NCI-H2107 (cell line): ENCODE data around the gene ARHGEF1.
"Not testable (repeated sequence)": the region's sequence is repeated elsewhere in the genome, so short reads cannot be mapped to it uniquely, and the experiment has no call there.

ENCODE experiments used
- DNase-seq: peaks from one replicate; lab custom pipeline; 2025; lab: John Stamatoyannopoulos, UW

Gene ARHGEF1

DNA sequence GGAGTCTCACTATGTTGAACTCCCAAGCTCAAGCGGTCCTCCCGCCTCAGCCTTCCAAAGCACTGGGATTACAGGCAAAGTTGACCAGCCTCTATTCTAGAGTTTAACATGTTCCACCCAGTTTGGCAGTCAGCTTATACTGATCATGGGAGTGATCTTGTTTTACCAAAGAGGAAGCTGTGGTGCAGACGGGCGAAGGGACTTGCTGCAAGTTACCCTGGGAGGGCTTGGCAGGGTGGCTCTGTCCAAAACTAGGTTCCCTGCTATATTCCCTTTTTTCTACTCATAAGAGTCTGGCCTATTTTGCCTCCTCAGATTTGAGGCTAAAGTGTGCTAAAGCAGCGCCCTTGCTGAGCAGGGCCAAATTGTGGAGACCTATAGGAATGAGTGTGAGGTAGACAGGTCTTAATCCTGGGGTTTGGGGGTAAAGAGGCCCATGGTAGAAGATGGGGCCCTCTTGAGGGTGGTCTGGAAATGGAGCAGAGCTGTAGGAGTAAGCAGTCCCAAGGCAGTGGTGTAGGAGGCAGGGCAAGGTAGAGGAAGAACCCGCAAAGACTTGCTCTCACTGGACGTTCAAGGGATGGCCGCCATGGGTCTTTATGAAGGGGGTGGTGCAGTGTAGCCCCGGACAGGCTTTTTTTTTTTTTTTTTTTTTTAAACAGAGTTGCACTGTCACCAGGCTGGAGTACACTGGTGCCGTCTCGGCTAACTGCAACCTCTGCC lies 19.6 kb upstream of the ARHGEF1 start:
- no peak for DNase-seq

GRCh38 chr19:41864374-41864773 lies 18.6 kb upstream of the ARHGEF1 start:
- no peak for DNase-seq

- DNase-seq: no peak
Observed at GRCh38 chr19:41866284-41866683, 16.7 kb upstream of the ARHGEF1 start.

DNA sequence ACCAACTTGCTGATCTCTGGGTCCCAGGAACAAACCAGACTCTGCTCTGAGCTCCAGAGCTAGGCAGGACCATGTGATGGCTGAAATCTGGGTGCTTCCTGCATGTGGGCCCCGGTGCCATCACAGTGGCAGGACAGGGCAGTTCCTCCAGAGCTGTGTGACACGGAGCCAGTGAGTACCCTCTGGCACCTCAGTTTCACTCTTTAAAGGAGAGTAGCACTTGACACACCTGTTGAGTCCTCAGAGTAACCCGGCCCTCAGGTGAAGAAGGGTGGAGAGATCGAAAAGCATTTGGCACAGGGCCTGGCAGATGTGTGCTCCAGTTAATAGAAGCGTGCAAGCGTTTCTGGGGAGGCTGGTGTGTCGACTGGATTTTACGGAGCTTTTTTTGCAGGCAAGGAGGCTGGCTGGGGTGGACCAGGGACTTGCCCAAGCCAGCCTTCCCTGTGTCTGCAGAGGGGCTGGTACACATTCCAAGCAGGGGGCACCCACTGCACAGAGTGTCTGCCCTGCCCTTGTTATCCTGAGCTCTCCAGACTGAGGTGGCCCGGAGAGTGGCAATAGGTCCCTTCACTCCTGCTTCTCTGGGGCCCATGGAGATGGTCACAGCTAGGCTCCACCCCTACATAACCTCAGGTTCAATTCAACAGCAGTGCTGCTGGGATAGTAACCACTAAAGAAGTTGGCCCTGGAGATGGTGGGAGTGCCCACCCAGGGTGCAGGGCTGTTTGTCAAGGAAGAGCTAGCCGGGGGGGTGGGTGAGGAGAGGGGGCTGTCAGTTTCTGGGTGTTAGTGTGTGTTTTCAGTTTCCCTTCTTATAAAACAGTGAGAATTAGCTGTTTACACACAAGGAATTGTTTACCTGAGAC lies 14.6 kb upstream of the ARHGEF1 start:
- DNase-seq: peak; percentile 74

GRCh38 chr19:41868989-41869300 lies 14.0 kb upstream of the ARHGEF1 start:
- no peak for DNase-seq

DNA sequence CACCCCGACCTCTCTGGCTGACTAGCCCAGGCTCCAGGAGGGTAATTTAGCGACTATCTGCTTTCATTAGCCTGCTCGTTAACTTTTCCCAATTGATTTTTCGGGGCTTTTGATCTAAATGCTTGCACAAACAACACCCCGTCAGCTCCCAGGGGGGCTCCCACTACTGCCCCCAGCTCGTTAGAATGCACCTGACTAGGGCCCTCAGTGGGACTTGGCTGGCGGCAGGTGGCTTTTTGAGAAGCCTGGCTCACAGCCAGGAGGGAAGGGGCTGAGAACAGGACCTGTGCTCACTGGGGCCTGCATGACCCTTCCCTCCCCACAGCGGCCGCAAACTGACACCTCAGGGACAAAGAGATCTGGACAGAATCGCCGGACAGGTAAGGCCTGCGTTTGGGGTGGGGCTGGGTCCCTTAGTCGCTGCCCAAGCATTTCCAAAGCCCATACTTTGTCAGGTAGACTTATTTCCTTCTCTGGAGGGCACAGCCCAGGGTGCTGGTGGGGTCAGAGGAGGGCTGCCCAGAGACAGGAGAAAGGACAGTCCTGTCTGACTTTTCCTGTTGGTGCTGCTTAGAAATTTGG lies 13.5 kb upstream of the ARHGEF1 start:
- no peak for DNase-seq

- no peak for DNase-seq
Observed at GRCh38 chr19:41870401-41870873, 12.5 kb upstream of the ARHGEF1 start.

GRCh38 chr19:41871573-41872383 lies 11.2 kb upstream of the ARHGEF1 start:
- DNase-seq: no peak

DNA sequence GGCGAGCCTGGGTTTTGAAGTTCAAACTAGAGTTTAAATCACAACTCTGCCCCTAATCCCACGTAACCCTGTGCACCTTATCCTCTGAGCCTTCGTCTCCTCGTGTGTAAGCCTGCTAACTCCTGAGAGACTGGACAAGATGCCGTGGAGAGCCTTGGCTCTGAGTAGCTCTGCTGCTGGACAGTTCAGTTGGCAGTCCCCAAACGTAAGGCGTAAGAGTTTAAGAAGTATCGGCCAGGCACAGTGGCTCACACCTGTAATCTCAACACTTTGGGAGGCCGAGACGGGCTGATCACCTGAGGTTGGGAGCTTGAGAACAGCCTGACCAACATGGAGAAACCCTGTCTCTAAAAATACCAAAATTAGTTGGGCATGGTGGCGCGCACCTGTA lies 10.6 kb upstream of the ARHGEF1 start:
- DNase-seq: no peak

- DNase-seq: peak; percentile 59
Observed at GRCh38 chr19:41872775-41873647, 10.0 kb upstream of the ARHGEF1 start.

DNA sequence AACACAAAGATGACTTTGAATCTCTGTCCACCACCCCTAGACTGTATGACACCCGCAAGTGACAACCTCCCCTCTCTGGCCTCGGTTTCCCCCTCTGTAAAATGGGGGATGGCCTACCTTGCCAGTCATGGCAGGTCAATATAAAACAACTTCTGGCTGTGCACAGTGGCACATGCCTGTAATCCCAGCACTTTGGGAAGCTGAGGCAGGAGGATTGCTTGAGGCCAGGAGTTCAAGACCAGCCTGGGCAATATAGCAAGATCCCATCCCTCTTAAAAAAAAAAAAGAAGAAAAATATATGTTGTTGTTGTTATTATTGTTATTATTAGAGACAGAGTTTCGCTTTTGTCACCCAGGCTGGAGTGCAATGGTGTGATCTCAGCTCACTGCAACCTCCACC lies 7.0 kb upstream of the ARHGEF1 start:
- not testable (repeated sequence) for DNase-seq

- peak; percentile 66 for DNase-seq
Observed at GRCh38 chr19:41876847-41877832, 5.8 kb upstream of the ARHGEF1 start, which contains the start of gene CD79A. Gene CD79A, plus strand, starts transcription at chr19:41877279. Its CDS starts 26 bp downstream, at chr19:41877305.

GRCh38 chr19:41877916-41878905 lies 4.8 kb upstream of the ARHGEF1 start:
- no peak for DNase-seq

- no peak for DNase-seq
Observed at GRCh38 chr19:41879080-41879479, 3.9 kb upstream of the ARHGEF1 start.

- DNase-seq: no peak
Observed at GRCh38 chr19:41879670-41880328, 3.2 kb upstream of the ARHGEF1 start.

GRCh38 chr19:41880329-41880708 lies 2.7 kb upstream of the ARHGEF1 start:
- DNase-seq: no peak

DNA sequence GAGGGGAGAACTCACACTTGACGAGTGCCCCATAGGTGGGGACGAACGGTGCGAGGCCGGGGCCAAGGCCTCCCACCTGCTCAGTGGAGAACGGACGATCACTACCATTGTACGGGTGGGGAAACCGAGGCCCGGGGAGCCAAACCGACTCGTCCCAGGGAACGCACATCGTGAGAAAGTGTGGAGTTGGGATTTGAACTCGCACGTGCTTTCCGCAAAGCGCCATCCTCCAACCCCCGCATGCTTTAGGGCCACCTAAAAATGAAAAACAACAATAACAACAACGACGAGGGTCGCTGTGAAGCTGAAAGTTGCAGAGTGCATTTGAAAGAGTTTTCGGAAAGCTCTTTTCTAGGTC lies 458 bp downstream of the ARHGEF1 start:
- no peak for DNase-seq
